C4-2B (cell line): ENCODE data around the gene MAGEA4.

Source experiments
- H3K27ac ChIP-seq: fragments of 450-650 bp; 2 replicates; pipeline ENCODE4 v1.5.1; 2017
- CTCF ChIP-seq: fragments of 450-650 bp; conservative IDR thresholded peaks from 2 replicates; pipeline ENCODE4 v1.5.1; 2017; ENCODE audit warnings: mild to moderate bottlenecking
- ZFX ChIP-seq: fragments of 450-650 bp; IDR thresholded peaks from 2 replicates; pipeline ENCODE4 v1.6.1; 2017

The MAGEA4 gene

GRCh38 chrX:151923648-151924047 lies 11.0 kb downstream of the MAGEA4 start:
- no peak overlapping the region for H3K27ac ChIP-seq
- TF ChIP-seq ZFX = no peak
- TF ChIP-seq CTCF = no peak

DNA sequence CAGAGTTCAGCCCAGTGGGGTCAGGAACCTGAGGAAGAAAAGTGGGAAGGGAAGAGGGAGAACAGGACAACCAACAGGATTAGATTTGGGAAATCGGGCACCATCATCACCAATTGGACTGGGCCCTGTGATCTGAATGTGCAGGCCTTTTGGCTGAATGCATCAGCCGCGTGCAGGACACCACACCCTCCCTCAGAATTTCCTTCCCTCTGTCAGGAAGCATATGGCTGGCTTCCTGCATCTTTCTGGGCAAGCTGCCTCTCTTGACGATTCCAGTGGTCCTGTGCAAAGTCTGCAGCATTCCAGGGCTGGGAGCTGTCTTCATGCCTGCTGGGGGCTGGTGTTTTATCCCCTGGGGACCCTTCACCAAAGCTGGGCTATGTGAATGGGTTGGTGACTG lies 16.4 kb downstream of the MAGEA4 start:
- TF ChIP-seq CTCF (no peak), ZFX (no peak)
- H3K27ac ChIP-seq = no peak overlapping the region

DNA sequence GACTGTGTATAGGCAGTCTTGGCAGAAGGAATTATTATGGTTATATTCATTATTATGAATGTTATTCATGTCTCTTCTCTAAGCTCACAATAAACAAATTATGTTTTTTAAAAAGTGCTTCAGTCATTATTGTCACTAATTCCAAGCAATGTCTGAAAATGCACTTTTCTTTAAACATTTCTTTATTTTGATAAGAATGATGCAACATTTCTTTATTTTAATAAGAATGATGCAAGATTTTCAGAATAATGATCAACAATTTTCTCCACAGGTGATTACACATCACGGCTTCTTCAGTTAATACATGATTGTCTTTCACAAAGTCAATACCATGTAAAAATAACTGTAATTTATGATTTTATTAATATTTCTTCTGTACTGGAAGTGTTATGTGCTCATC lies 22.7 kb downstream of the MAGEA4 start:
- TF ChIP-seq CTCF = no peak
- no peak for TF ChIP-seq ZFX
- H3K27ac ChIP-seq = no peak overlapping the region

DNA sequence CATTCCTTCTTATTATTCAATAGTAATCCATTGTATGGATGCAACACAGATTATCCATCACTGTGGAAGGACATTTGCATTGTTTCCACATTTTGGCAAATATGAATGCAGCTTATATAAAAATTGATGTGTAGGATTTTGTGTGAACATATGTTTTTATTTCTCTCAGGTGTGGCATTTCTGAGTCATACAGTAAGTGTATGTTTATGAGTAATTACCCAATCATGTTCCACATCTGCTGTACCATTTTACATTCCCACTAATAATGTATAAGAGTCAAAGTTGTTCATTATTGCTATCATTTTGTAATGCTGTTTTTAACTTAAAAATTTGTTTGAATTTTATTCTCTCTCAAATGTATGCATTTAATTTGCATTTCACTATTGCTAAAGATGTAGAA lies 25.5 kb downstream of the MAGEA4 start:
- no peak overlapping the region for H3K27ac ChIP-seq
- TF ChIP-seq CTCF = no peak
- no peak for TF ChIP-seq ZFX

DNA sequence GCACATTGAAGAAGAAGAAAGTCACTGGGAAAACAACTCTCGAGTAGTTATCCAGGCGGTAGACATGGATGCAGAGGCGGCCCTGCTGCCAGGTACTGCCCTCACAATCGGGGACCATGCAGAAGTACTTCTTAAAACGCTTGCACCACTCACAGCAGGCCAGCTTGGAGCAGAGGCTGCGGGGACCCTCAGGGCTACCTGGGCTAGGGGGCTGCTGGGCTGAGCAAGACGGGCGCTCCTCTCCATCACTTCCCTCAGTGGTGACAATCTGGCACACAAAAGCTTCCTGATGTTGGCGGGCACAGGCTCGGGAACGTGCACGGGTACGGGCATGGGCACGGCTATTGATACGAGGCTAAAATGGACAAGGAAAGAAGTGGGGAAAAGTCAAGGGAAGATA lies 42.0 kb downstream of the MAGEA4 start:
- TF ChIP-seq CTCF (no peak), ZFX (no peak)

DNA sequence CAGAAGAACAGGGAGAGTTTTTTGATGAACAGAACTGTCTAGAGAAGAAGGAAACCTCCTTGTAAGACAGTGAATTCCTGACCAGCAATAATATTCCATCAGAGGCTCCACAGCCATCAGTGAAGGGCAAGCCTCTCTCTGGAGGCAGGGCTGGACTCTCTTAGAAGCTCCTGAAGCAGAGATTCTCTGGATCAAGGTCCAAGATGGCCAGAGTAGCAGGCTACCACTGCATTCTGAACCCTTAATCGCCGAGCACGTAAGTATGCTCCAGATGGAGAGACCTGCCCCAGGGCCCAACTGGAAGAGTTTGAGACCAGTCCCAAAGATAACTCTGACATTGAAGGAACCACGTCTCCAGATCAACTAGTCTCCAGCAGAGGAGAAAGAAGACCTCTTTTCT lies 45.4 kb downstream of the MAGEA4 start:
- TF ChIP-seq ZFX (no peak), CTCF (no peak)
- H3K27ac ChIP-seq = no peak overlapping the region

More for the DNA sequence above, 42.0 kb downstream of the MAGEA4 start:
- H3K27ac ChIP-seq = no peak overlapping the region

DNA sequence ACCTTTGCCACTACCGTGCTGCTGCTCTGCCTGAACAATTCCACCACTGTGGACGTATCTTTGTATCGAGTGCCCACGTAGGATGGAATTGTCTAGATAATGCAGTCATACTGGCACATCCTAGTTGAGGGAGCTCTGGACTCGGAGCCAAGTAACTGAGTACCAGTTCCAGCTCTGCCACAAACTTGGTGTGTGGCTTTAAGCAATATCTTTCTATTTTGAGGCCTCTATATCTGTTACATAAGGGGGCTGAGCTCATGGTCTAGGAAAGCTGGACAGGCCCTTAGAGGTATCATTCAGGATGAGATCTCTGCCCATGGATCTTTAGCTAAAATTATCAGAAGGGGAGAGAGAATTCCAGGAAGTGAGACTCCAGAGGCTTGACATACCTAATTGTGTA lies 49.3 kb downstream of the MAGEA4 start:
- TF ChIP-seq CTCF (no peak), ZFX (no peak)
- no peak overlapping the region for H3K27ac ChIP-seq
